NCI-H748 (cell line): ENCODE data around the gene MORC2.

Source experiments
- DNase-seq: peaks from one replicate; lab custom pipeline; 2025; ENCODE audit not compliant: unreplicated experiment; lab: John Stamatoyannopoulos, UW

Gene MORC2

GRCh38 chr22:30922151-30922611 lies 46.4 kb downstream of the MORC2 start:
- peak; percentile 67 for DNase-seq

GRCh38 chr22:30921108-30921507 lies 47.5 kb downstream of the MORC2 start:
- no peak for DNase-seq

GRCh38 chr22:30920407-30920806 lies 48.2 kb downstream of the MORC2 start:
- peak; percentile 53 for DNase-seq

GRCh38 chr22:30919973-30920372 lies 48.6 kb downstream of the MORC2 start:
- DNase-seq, result no peak

GRCh38 chr22:30918761-30919160 lies 49.8 kb downstream of the MORC2 start:
- DNase-seq, result no peak

GRCh38 chr22:30910358-30910757 lies 58.2 kb downstream of the MORC2 start:
- peak; percentile 57 for DNase-seq

GRCh38 chr22:30909306-30909705 lies 59.3 kb downstream of the MORC2 start:
- DNase-seq, result no peak

- no peak for DNase-seq
Measured at GRCh38 chr22:30908051-30908461, 60.5 kb downstream of the MORC2 start.

- DNase-seq, result no peak
Measured at GRCh38 chr22:30906946-30907345, 61.6 kb downstream of the MORC2 start.

- DNase-seq, result no peak
Measured at GRCh38 chr22:30906411-30906810, 62.2 kb downstream of the MORC2 start.

- no peak for DNase-seq
Measured at GRCh38 chr22:30905696-30906341, 62.8 kb downstream of the MORC2 start.

GRCh38 chr22:30903876-30904460 lies 64.6 kb downstream of the MORC2 start:
- no peak for DNase-seq

- DNase-seq, result no peak
Measured at GRCh38 chr22:30902496-30903357, 65.8 kb downstream of the MORC2 start.

GRCh38 chr22:30894371-30894740 lies 74.2 kb downstream of the MORC2 start:
- no peak for DNase-seq

- no peak for DNase-seq
Measured at GRCh38 chr22:30893434-30894370, 74.9 kb downstream of the MORC2 start.

- DNase-seq, result no peak
Measured at GRCh38 chr22:30892731-30893221, 75.8 kb downstream of the MORC2 start.

GRCh38 chr22:30892286-30892685 lies 76.3 kb downstream of the MORC2 start:
- DNase-seq, result no peak

GRCh38 chr22:30891781-30892180 lies 76.8 kb downstream of the MORC2 start:
- DNase-seq, result no peak

- no peak for DNase-seq
Measured at GRCh38 chr22:30891443-30891755, 77.2 kb downstream of the MORC2 start.

- peak; percentile 13 for DNase-seq
Measured at GRCh38 chr22:30890686-30891442, 77.7 kb downstream of the MORC2 start.
